GM13976 (cell line): ENCODE results near the gene ASRGL1.
"Not testable (repeated sequence)": the region's sequence is repeated elsewhere in the genome, so short reads cannot be mapped to it uniquely, and the experiment has no call there.

Experiments used
- DNase-seq: peaks from one replicate; pipeline ENCODE4 v3.0.0; 2012; ENCODE audit warnings: low spot score
- in situ Hi-C: fragments of 300-500 bp; cut with MboI; formaldehyde crosslinking; loops from one replicate; pipeline ENCODE4 v1.12.0; 2022; ENCODE audit warnings: low sequenced_read_pairs, mixed read lengths, inconsistent platforms; ENCODE audit not compliant: unreplicated experiment
- TF ChIP-seq, protein P1 (sequence below): IDR thresholded peaks from 2 replicates; pipeline ENCODE4 v1.5.1; 2012; ENCODE audit warnings: borderline replicate concordance, mild to moderate bottlenecking; ENCODE audit not compliant: insufficient read depth; ENCODE audit errors: extremely low read depth, missing control alignments, control extremely low read depth

ASRGL1 gene

DNA sequence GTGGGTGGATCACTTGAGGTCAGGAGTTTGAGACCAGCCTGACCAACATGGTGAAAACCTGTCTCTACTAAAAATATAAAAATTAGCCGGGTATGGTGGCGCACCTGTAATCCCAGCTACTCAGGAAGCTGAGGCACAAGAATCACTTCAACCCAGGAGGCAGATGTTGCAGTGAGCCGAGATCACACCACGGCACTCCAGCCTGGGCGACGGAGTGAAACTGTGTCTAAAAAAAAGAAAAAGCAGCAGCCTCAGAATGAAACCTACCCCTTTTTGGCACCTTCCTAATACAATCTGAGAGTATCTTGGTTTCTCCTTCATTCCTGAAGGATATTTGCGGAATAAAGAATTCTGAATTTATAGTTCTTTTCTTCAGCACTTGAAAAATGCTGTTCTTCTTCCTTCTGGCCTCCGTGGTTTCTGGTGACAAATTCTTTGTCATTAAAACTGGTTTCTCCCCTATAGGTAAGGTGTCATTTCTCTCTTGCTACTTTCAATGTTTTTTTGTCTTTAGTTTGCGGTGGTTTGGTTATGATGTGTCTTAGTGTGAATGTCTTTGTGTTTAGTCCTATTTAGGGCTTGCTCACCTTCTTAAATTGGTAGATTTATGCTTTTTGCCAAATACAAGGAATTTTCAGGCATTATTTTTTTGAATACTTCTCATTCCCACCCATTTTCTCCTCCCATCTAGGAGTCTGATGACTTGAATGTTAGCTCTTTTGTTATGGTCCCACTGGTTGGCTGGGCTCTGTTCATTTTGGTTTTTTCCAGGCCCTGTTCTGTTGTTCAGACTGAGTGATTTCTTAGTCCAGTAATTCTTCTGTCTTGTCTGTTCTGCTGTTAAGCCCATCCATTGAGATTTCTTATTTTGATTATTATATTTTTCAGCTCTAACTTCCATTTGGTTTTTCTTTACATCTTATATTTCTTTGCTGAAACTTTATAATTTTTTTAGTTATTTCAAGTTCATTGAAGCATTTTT is 15.4 kb downstream of the ASRGL1 start:
- peak; percentile 46 for DNase-seq
- TF ChIP-seq, protein P1, sequence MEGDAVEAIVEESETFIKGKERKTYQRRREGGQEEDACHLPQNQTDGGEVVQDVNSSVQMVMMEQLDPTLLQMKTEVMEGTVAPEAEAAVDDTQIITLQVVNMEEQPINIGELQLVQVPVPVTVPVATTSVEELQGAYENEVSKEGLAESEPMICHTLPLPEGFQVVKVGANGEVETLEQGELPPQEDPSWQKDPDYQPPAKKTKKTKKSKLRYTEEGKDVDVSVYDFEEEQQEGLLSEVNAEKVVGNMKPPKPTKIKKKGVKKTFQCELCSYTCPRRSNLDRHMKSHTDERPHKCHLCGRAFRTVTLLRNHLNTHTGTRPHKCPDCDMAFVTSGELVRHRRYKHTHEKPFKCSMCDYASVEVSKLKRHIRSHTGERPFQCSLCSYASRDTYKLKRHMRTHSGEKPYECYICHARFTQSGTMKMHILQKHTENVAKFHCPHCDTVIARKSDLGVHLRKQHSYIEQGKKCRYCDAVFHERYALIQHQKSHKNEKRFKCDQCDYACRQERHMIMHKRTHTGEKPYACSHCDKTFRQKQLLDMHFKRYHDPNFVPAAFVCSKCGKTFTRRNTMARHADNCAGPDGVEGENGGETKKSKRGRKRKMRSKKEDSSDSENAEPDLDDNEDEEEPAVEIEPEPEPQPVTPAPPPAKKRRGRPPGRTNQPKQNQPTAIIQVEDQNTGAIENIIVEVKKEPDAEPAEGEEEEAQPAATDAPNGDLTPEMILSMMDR, result no peak
- in situ Hi-C loops, result no loop called here

DNA sequence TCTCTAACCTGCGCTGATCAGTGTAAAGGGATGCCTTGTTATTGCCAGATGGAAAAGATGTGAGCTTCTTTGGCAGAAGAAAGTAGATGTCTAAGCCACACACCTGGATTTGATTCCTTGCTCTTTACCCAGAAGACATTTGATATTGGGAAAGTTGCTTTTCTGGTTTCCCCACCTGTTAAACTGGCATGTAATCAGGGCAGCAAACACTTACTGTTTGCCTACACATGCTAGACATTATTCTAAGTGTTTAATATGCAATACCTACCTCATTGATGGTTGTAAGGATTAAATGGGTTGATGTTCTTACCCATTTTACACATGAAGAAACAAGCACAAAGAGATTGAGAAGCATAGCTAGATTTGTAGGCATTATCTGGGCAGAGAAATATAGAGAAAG is 16.6 kb downstream of the ASRGL1 start:
- in situ Hi-C loops, result no loop called here
- no peak for DNase-seq
- TF ChIP-seq, protein P1, result no peak

DNA sequence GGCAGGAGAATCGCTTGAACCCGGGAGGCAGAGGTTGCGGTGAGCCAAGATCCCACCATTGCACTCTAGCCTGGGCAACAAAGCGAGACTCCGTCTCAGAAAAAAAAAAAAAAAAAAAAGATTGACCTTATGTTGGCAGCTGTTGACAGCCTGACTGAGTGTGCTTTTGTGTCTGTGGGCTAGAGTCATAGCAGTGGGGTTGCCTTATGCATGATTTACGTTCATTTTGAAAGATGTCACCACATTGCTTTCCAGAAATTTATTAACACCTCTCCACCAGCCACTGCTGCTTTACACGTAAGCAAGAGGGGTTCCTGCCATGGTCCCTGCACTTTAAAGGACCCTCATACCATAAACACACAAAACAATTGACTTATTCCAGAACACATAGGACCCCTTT is 21.0 kb downstream of the ASRGL1 start:
- in situ Hi-C loops, result no loop called here
- TF ChIP-seq, protein P1, result no peak
- no peak for DNase-seq

DNA sequence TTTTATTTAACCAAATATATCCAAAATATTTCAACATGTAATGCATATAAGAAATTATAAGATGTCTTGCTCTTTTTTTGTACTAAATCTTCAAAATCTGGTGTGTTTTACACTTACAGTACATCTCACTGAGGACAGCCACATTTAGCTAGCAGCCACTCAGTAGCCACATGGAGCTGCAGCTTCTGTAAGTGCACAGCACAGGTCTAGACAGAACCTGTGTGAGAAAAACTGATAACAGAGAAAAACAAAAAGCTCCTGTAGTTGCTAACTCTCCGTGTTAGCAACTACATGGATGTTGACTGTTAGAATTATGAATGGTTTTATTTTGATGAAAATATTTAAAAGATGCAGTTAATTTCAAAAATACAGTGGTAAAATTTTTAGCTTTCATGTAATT is 22.2 kb downstream of the ASRGL1 start:
- TF ChIP-seq, protein P1, result no peak
- no peak for DNase-seq
- in situ Hi-C loops, result no loop called here

DNA sequence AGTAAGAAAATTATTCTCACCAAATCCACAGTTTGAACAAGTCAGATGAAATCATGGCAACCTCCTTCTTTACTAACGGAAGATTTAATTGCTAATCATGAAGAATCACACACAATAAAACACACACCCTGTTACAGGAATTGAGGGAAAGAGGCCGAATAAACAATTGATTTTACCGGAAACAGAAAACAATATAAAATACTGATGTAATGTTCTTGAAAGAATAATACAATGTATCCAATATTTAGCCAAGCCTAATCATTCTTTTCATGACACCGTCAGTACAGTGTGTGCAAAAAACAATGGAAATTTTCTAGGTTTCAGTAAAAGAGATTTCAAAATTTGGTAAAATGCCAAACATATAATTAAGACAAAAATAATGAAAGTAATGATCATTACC is 23.4 kb downstream of the ASRGL1 start:
- in situ Hi-C loops, result no loop called here
- TF ChIP-seq, protein P1, result no peak
- no peak for DNase-seq

DNA sequence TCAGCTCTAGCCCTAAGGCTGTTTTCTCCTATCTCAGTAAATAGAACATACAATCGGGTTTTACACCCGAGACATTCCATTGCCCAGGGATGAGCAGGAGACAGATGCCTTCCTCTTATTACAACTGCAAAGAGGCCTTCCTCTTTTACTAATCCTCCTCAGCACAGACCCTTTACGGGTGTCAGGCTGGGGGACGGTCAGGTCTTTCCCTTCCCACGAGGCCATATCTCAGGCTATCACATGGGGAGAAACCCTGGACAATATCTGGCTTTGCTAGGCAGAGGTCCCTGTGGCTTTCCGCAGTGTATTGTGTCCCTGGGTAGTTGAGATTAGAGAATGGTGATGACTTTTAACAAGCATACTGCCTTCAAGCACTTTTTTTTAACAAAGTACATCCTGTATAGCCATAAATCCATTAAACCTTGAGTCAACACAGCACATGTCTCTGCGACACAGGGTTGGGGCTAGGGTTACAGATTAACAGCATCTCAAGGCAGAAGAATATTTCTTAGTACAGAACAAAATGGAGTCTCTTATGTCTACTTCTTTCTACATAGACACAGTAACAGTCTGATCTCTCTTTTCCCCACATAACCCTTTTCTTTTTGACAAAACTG is 31.7 kb downstream of the ASRGL1 start:
- DNase-seq, in situ Hi-C loops: not testable (repeated sequence)
